Left cardiac atrium (tissue), 4 donors: ENCODE results near the gene COLEC11. TPM values are rescaled to one million over a fixed set of nuclear protein-coding genes. Genes with fewer than 3 reads are reported as not detected.
A peak's percentile ranks its signal among the peaks of the same experiment; 100 is the strongest.
"Not testable (repeated sequence)": the region's sequence is repeated elsewhere in the genome, so short reads cannot be mapped to it uniquely, and the experiment has no call there.

Experiments used
- ATAC-seq, 2 donors: fragments of 200-7000 bp; cut with Tn5 transposase; one replicate each; pipeline ENCODE4 v1.9.1; 2020; ENCODE audit warnings: mild to moderate bottlenecking in 2 of 2, moderate library complexity in 2 of 2
- DNase-seq: peaks from one replicate; pipeline ENCODE4 v3.0.0-alpha.2; 2020
- intact Hi-C, 2 donors: fragments of 100-400 bp; cut with DNase I; formaldehyde crosslinking; loops; one replicate each; pipeline versions ENCODE4 v1.14.1 to v1.15.1; 2022 to 2023
- total RNA-seq, 2 donors: library from RNA; stranded (reverse); fragmentation: NEBNext Ultra II Directional; extraction: Animal tissue kit (Norgen Biotek cat#: 25700); gene quantifications; one replicate each; pipeline ENCODE4 v1.2.1, GENCODE V29; 2021
- donor health status: DM: no; HTN: yes; CAD: no.
- donor health status: DM: no; HTN: yes; CAD: no; lungs with severe emphysema.
- donor health status: DM: yes; HTN: yes; CAD: no.
- donor health status: Dilated cardiomyopathy.

Gene COLEC11
- total RNA-seq, 2 donors from 2014 or later = 3.3 to 25.0 TPM

GRCh38 chr2:3655871-3656761, 61.2 kb downstream of the COLEC11 start:
- intact Hi-C loops = no loop called here
- ATAC-seq = peak in 1 of 2 donors; percentile 2
- no peak for DNase-seq

- intact Hi-C loops = no loop called here
- ATAC-seq = peak; percentile 16 to 31
- no peak for DNase-seq
Observed at GRCh38 chr2:3656762-3657721, 62.1 kb downstream of the COLEC11 start.

- no peak for DNase-seq
- intact Hi-C loops = no loop called here
- no peak for ATAC-seq
Observed at GRCh38 chr2:3657881-3658280, 63.0 kb downstream of the COLEC11 start, which contains the start of gene ALLC. ALLC (plus strand) TSS chr2:3658200; CDS start chr2:3671158, 12,958 bp downstream.

GRCh38 chr2:3659447-3660432, 64.8 kb downstream of the COLEC11 start:
- ATAC-seq = peak; percentile 67 to 84
- intact Hi-C loops = no loop called here
- DNase-seq = peak; percentile 51

- ATAC-seq, intact Hi-C loops, DNase-seq: not testable (repeated sequence)
Observed at GRCh38 chr2:3660640-3661039, 65.7 kb downstream of the COLEC11 start.

- DNase-seq = no peak
- no peak for ATAC-seq
- intact Hi-C loops = no loop called here
Observed at GRCh38 chr2:3661149-3661660, 66.3 kb downstream of the COLEC11 start.

- DNase-seq (no peak), ATAC-seq (no peak)
- intact Hi-C loops = no loop called here
Observed at GRCh38 chr2:3662239-3662638, 67.3 kb downstream of the COLEC11 start.

- no peak for ATAC-seq
- intact Hi-C loops = no loop called here
Observed at GRCh38 chr2:3664118-3664517, 69.2 kb downstream of the COLEC11 start.

GRCh38 chr2:3664925-3665324, 70.0 kb downstream of the COLEC11 start:
- ATAC-seq (no peak), DNase-seq (no peak)
- intact Hi-C loops = no loop called here

More at GRCh38 chr2:3664118-3664517, 69.2 kb downstream of the COLEC11 start:
- no peak for DNase-seq

- DNase-seq (no peak), ATAC-seq (no peak)
- intact Hi-C loops = no loop called here
Observed at GRCh38 chr2:3665886-3666612, 71.1 kb downstream of the COLEC11 start.

GRCh38 chr2:3666613-3666975, 71.7 kb downstream of the COLEC11 start:
- no peak for DNase-seq
- no peak for ATAC-seq
- intact Hi-C loops = no loop called here

GRCh38 chr2:3667151-3667631, 72.3 kb downstream of the COLEC11 start:
- DNase-seq = no peak
- ATAC-seq = peak in 1 of 2 donors; percentile 50
- intact Hi-C loops = no loop called here

GRCh38 chr2:3669656-3670055, 74.7 kb downstream of the COLEC11 start:
- ATAC-seq (no peak), DNase-seq (no peak)
- intact Hi-C loops = no loop called here

GRCh38 chr2:3670376-3670775, 75.5 kb downstream of the COLEC11 start:
- intact Hi-C loops = no loop called here
- ATAC-seq = no peak
- no peak for DNase-seq

- no peak for ATAC-seq
- intact Hi-C loops = no loop called here
- DNase-seq = no peak
Observed at GRCh38 chr2:3670941-3671340, 76.0 kb downstream of the COLEC11 start.

GRCh38 chr2:3672861-3673678, 78.2 kb downstream of the COLEC11 start:
- ATAC-seq (no peak), DNase-seq (no peak)
- intact Hi-C loops = no loop called here
